Natural killer cell treated with Interleukin-12 subunit alpha and Interleukin-12 subunit beta and Interleukin-15 and Interleukin-18, amount 100 ng/mL, for 72 hours (primary cell): Measurements from ENCODE around the gene PRMT1. TPM values are rescaled to one million over a fixed set of nuclear protein-coding genes. Genes with fewer than 3 reads are reported as not detected.

ENCODE experiments used
- ATAC-seq, 2 donors: fragments of 150-1000 bp; cut with Tn5 transposase in 1 of 2; sonication (Bioruptor Pico), chemical (Tn5 transposase) in 1 of 2; 2 replicates each; pipeline ENCODE4 v1.10.0; 2021
- DNase-seq: peaks from one replicate; pipeline ENCODE4 v3.0.0; 2022; ENCODE audit warnings: low spot score
- H3K27ac Mint-ChIP-seq, 2 donors: 1 replicate in 1 of 2; 2 replicates in 1 of 2; pipeline ENCODE4 v1.8.0; 2022; ENCODE audit warnings: mixed read lengths in 2 of 2, mild to moderate bottlenecking in 1 of 2, moderate library complexity in 1 of 2
- H3K27me3 Mint-ChIP-seq, 2 donors: 1 replicate in 1 of 2; 2 replicates in 1 of 2; pipeline ENCODE4 v1.8.0; 2022; ENCODE audit warnings: mixed read lengths in 2 of 2
- H3K36me3 Mint-ChIP-seq: one replicate; pipeline ENCODE4 v1.8.0; 2022; ENCODE audit warnings: mixed read lengths
- H3K4me1 Mint-ChIP-seq, 2 donors: 1 replicate in 1 of 2; 2 replicates in 1 of 2; pipeline ENCODE4 v1.8.0; 2022; ENCODE audit warnings: low read depth in 2 of 2, mixed read lengths in 2 of 2, mild to moderate bottlenecking in 1 of 2
- H3K4me3 Mint-ChIP-seq: one replicate; pipeline ENCODE4 v1.8.0; 2022; ENCODE audit warnings: mixed read lengths
- H3K9me3 Mint-ChIP-seq: 2 replicates; pipeline ENCODE4 v1.8.0; 2022; ENCODE audit warnings: mixed read lengths
- total RNA-seq, 2 donors: library from RNA; stranded (reverse); gene quantifications; one replicate each; pipeline ENCODE4 v1.2.3, GENCODE V29; 2022

Gene PRMT1
- total RNA-seq, 2 donors from 2014 or later: 268 to 457 TPM

GRCh38 chr19:49684251-49684982 lies 7.3 kb downstream of the PRMT1 start:
- H3K4me1 Mint-ChIP-seq: peaks cover 13 to 38% of the 10 kb centered on the region in 2 donors
- H3K9me3 Mint-ChIP-seq: no peaks in the 10 kb centered on the region
- ATAC-seq: no peak
- peaks cover 4% of the 10 kb centered on the region for H3K36me3 Mint-ChIP-seq
- H3K27ac Mint-ChIP-seq: no peak overlapping the region
- H3K4me3 Mint-ChIP-seq: no peak overlapping the region
- no peak for DNase-seq
- H3K27me3 Mint-ChIP-seq: no peaks in the 10 kb centered on the region

- Mint-ChIP-seq H3K27ac (no peak overlapping the region), H3K4me3 (no peak overlapping the region), H3K4me1 (peaks cover 8 to 33% of the 10 kb centered on the region in 2 donors), H3K36me3 (peaks cover 4% of the 10 kb centered on the region), H3K27me3 (no peaks in the 10 kb centered on the region), H3K9me3 (no peaks in the 10 kb centered on the region)
- ATAC-seq: no peak
- no peak for DNase-seq
Observed at GRCh38 chr19:49684983-49685553, 8.0 kb downstream of the PRMT1 start.

GRCh38 chr19:49685845-49686332 lies 8.8 kb downstream of the PRMT1 start:
- H3K4me3 Mint-ChIP-seq: no peak overlapping the region
- H3K36me3 Mint-ChIP-seq: peaks cover 8% of the 10 kb centered on the region
- DNase-seq (no peak), ATAC-seq (no peak)
- peaks cover 14 to 35% of the 10 kb centered on the region in 2 donors for H3K4me1 Mint-ChIP-seq
- no peaks in the 10 kb centered on the region for H3K9me3 Mint-ChIP-seq
- H3K27ac Mint-ChIP-seq: no peak overlapping the region
- H3K27me3 Mint-ChIP-seq: peaks cover 7% of the 10 kb centered on the region in 2 donors

GRCh38 chr19:49686503-49687088 lies 9.5 kb downstream of the PRMT1 start:
- no peaks in the 10 kb centered on the region for H3K9me3 Mint-ChIP-seq
- H3K27me3 Mint-ChIP-seq: peaks cover 8 to 9% of the 10 kb centered on the region in 2 donors
- no peak overlapping the region for H3K4me3 Mint-ChIP-seq
- peaks cover 8% of the 10 kb centered on the region for H3K36me3 Mint-ChIP-seq
- H3K27ac Mint-ChIP-seq: no peak overlapping the region
- DNase-seq: no peak
- peaks cover 16 to 34% of the 10 kb centered on the region in 2 donors for H3K4me1 Mint-ChIP-seq
- ATAC-seq: no peak

- H3K27me3 Mint-ChIP-seq: peaks cover 8 to 9% of the 10 kb centered on the region in 2 donors
- peaks cover 8% of the 10 kb centered on the region for H3K36me3 Mint-ChIP-seq
- H3K4me1 Mint-ChIP-seq: peaks cover 16 to 30% of the 10 kb centered on the region in 2 donors
- H3K4me3 Mint-ChIP-seq: no peak overlapping the region
- no peaks in the 10 kb centered on the region for H3K9me3 Mint-ChIP-seq
- ATAC-seq (no peak), DNase-seq (no peak)
- H3K27ac Mint-ChIP-seq: no peak overlapping the region
Observed at GRCh38 chr19:49687150-49687549, 10.1 kb downstream of the PRMT1 start.

GRCh38 chr19:49687566-49688316 lies 10.7 kb downstream of the PRMT1 start:
- Mint-ChIP-seq H3K4me1 (peaks cover 13 to 28% of the 10 kb centered on the region in 2 donors), H3K27ac (no peak overlapping the region), H3K4me3 (no peak overlapping the region), H3K9me3 (no peaks in the 10 kb centered on the region), H3K36me3 (peaks cover 8% of the 10 kb centered on the region), H3K27me3 (peaks cover 9 to 11% of the 10 kb centered on the region in 2 donors)
- no peak for DNase-seq
- no peak for ATAC-seq

GRCh38 chr19:49688531-49689132 lies 11.6 kb downstream of the PRMT1 start:
- Mint-ChIP-seq H3K27ac (no peak overlapping the region), H3K27me3 (peaks cover 9 to 11% of the 10 kb centered on the region in 2 donors), H3K36me3 (peaks cover 8% of the 10 kb centered on the region), H3K4me3 (no peak overlapping the region), H3K9me3 (no peaks in the 10 kb centered on the region), H3K4me1 (peaks cover 13 to 27% of the 10 kb centered on the region in 2 donors)
- DNase-seq: no peak
- no peak for ATAC-seq

GRCh38 chr19:49689133-49690078 lies 12.3 kb downstream of the PRMT1 start, which contains the start of gene ADM5:
Gene ADM5 (plus strand): TSS chr19:49689594. CDS start chr19:49689838, 244 bp downstream.
- ATAC-seq: peak in 1 of 2 donors; percentile 38
- peaks cover 8% of the 10 kb centered on the region for H3K36me3 Mint-ChIP-seq
- no peaks in the 10 kb centered on the region for H3K9me3 Mint-ChIP-seq
- peaks cover 13 to 20% of the 10 kb centered on the region in 2 donors for H3K4me1 Mint-ChIP-seq
- no peak for DNase-seq
- H3K27ac Mint-ChIP-seq: peak within 1 kb of the TSS; percentile 44 to 47
- H3K27me3 Mint-ChIP-seq: peaks cover 9 to 11% of the 10 kb centered on the region in 2 donors
- peak within 1 kb of the TSS; percentile 76 for H3K4me3 Mint-ChIP-seq

GRCh38 chr19:49690079-49690655 lies 13.1 kb downstream of the PRMT1 start:
- Mint-ChIP-seq H3K4me1 (peaks cover 13 to 20% of the 10 kb centered on the region in 2 donors), H3K36me3 (peaks cover 8% of the 10 kb centered on the region), H3K27me3 (peaks cover 9 to 11% of the 10 kb centered on the region in 2 donors), H3K4me3 (peak overlapping the region; percentile 76), H3K9me3 (no peaks in the 10 kb centered on the region), H3K27ac (peak overlapping the region; percentile 44 to 47)
- peak in 1 of 2 donors; percentile 3 for ATAC-seq
- DNase-seq: no peak

- Mint-ChIP-seq H3K9me3 (no peaks in the 10 kb centered on the region), H3K27ac (peak within 1 kb of the TSS; percentile 44 to 47), H3K36me3 (peaks cover 4% of the 10 kb centered on the region), H3K27me3 (peaks cover 9 to 11% of the 10 kb centered on the region in 2 donors), H3K4me3 (peak within 1 kb of the TSS; percentile 76), H3K4me1 (peaks cover 13 to 16% of the 10 kb centered on the region in 2 donors)
- DNase-seq: no peak
- peak; percentile 41 to 75 for ATAC-seq
Observed at GRCh38 chr19:49690656-49691242, 13.7 kb downstream of the PRMT1 start, which contains the start of gene CPT1C. Gene CPT1C (plus strand): TSS chr19:49691116. CDS start chr19:49692253, 1,137 bp downstream.

- ATAC-seq: peak in 1 of 2 donors; percentile 36
- H3K36me3 Mint-ChIP-seq: peaks cover 4% of the 10 kb centered on the region
- peak overlapping the region; percentile 76 for H3K4me3 Mint-ChIP-seq
- peaks cover 9 to 11% of the 10 kb centered on the region in 2 donors for H3K27me3 Mint-ChIP-seq
- H3K27ac Mint-ChIP-seq: peak overlapping the region in 1 of 2 donors; percentile 47
- no peaks in the 10 kb centered on the region for H3K9me3 Mint-ChIP-seq
- no peak for DNase-seq
- peaks cover 13 to 15% of the 10 kb centered on the region in 2 donors for H3K4me1 Mint-ChIP-seq
Observed at GRCh38 chr19:49691243-49692146, 14.4 kb downstream of the PRMT1 start.
